ENCODE data around the gene RBM12. TPM values are rescaled to one million over a fixed set of nuclear protein-coding genes. Genes with fewer than 3 reads are reported as not detected.

The RBM12 gene
- total RNA-seq, 1 donor from 2014 or later: 70.5 TPM

GRCh38 chr20:35650632-35651031 lies 14.1 kb downstream of the RBM12 start:
- ATAC-seq (no peak), DNase-seq (no peak)
- Histone ChIP-seq H3K27me3 (ENCODE audit: low read depth) (no peaks in the 10 kb centered on the region), H3K4me1 (peaks cover 35% of the 10 kb centered on the region), H3K9me3 (no peaks in the 10 kb centered on the region), H3K4me3 (no peak overlapping the region), H3K27ac (no peak overlapping the region), H3K36me3 (peaks cover 32% of the 10 kb centered on the region)
- intact Hi-C loops (cut with DNase I): no loop called here
- TF ChIP-seq, protein P1, sequence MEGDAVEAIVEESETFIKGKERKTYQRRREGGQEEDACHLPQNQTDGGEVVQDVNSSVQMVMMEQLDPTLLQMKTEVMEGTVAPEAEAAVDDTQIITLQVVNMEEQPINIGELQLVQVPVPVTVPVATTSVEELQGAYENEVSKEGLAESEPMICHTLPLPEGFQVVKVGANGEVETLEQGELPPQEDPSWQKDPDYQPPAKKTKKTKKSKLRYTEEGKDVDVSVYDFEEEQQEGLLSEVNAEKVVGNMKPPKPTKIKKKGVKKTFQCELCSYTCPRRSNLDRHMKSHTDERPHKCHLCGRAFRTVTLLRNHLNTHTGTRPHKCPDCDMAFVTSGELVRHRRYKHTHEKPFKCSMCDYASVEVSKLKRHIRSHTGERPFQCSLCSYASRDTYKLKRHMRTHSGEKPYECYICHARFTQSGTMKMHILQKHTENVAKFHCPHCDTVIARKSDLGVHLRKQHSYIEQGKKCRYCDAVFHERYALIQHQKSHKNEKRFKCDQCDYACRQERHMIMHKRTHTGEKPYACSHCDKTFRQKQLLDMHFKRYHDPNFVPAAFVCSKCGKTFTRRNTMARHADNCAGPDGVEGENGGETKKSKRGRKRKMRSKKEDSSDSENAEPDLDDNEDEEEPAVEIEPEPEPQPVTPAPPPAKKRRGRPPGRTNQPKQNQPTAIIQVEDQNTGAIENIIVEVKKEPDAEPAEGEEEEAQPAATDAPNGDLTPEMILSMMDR (IDR thresholded peaks at IDR 0.05): no peak

GRCh38 chr20:35648836-35649235 lies 15.9 kb downstream of the RBM12 start:
- no peak overlapping the region for H3K27ac ChIP-seq
- DNase-seq: no peak
- TF ChIP-seq, protein P1 (IDR thresholded peaks at IDR 0.05): no peak
- ATAC-seq: no peak
- intact Hi-C loops (cut with DNase I): no loop called here
- no peak overlapping the region for H3K4me3 ChIP-seq
- no peaks in the 10 kb centered on the region for H3K9me3 ChIP-seq
- H3K36me3 ChIP-seq: peaks cover 17% of the 10 kb centered on the region
- H3K4me1 ChIP-seq: peaks cover 35% of the 10 kb centered on the region
- H3K27me3 ChIP-seq (ENCODE audit: low read depth): no peaks in the 10 kb centered on the region

DNA sequence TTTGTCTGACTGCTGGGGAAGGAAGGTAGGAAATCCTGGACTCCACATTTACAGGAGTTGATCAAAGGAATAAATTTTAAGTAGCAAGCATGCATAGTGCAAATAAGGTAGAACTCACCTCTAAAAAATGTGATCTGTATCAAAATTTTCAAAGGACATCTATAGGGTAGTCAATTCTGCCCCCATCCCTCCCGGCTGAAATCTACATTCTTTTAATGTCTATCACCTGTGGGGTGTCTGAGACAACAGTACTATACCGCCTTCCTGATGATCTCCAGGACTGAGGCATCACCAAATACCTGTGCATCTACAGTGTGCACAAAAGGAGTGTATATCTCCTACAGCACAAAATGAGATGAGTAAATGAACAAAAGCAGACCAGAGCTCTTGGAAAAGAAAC lies 19.9 kb downstream of the RBM12 start:
- DNase-seq (no peak), ATAC-seq (no peak)
- no peaks in the 10 kb centered on the region for H3K9me3 ChIP-seq
- H3K27me3 ChIP-seq (ENCODE audit: low read depth): no peaks in the 10 kb centered on the region
- TF ChIP-seq, protein P1 (IDR thresholded peaks at IDR 0.05): no peak
- no peaks in the 10 kb centered on the region for H3K36me3 ChIP-seq
- no peak overlapping the region for H3K27ac ChIP-seq
- no peak overlapping the region for H3K4me3 ChIP-seq
- intact Hi-C loops (cut with DNase I): no loop called here
- peaks cover 18% of the 10 kb centered on the region for H3K4me1 ChIP-seq

DNA sequence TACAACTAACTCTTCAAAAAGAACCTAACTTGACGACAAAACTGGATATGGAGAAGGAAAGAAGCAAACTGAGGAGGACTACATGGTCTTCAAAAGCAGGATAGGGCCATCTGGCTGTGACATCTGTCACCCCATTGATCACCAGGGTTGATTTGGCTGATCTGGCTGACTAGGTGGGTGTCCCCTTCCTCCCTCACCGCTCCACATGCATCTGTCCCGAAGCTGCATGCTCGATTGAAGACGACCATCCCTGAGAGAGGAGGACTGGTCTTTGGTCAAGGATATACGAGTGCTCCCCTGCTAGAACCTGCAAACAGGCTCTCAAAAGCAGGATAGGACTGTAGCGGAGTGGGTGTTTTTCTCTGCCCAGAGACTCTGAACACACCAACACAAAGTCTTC lies 21.7 kb downstream of the RBM12 start:
- Histone ChIP-seq H3K9me3 (no peaks in the 10 kb centered on the region), H3K27ac (no peak overlapping the region), H3K4me3 (no peak overlapping the region), H3K4me1 (peaks cover 3% of the 10 kb centered on the region), H3K36me3 (no peaks in the 10 kb centered on the region), H3K27me3 (ENCODE audit: low read depth) (no peaks in the 10 kb centered on the region)
- ATAC-seq (no peak), DNase-seq (no peak)
- TF ChIP-seq, protein P1 (IDR thresholded peaks at IDR 0.05): no peak
- intact Hi-C loops (cut with DNase I): no loop called here

DNA sequence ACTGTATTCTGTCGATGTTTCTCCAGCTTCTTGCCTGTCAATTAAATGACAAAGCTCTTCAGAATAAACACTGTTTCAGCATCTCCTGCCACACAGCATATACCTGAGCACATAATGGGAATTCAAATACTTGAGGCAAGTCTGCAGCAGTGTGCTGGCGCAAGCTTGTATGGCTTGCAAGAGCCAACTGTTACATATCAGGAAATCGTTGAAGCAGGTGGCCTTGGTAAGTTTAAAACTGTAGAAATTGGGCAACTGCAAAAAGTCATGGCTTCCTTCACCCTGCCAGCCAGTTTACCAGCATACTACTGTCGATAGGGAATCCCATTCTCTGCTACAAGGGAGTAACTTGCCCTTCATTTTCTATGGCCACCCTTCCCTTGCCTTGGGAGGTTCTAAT lies 23.0 kb downstream of the RBM12 start:
- intact Hi-C loops (cut with DNase I): no loop called here
- TF ChIP-seq, protein P1 (IDR thresholded peaks at IDR 0.05): no peak
- H3K9me3 ChIP-seq: no peaks in the 10 kb centered on the region
- ATAC-seq (no peak), DNase-seq (no peak)
- peaks cover 3% of the 10 kb centered on the region for H3K4me1 ChIP-seq
- H3K27me3 ChIP-seq (ENCODE audit: low read depth): no peaks in the 10 kb centered on the region
- no peaks in the 10 kb centered on the region for H3K36me3 ChIP-seq
- H3K4me3 ChIP-seq: no peak overlapping the region
- H3K27ac ChIP-seq: no peak overlapping the region

GRCh38 chr20:35640724-35641123 lies 24.0 kb downstream of the RBM12 start:
- DNase-seq (no peak), ATAC-seq (no peak)
- H3K9me3 ChIP-seq: no peaks in the 10 kb centered on the region
- H3K4me1 ChIP-seq: peaks cover 10% of the 10 kb centered on the region
- H3K27me3 ChIP-seq (ENCODE audit: low read depth): no peaks in the 10 kb centered on the region
- intact Hi-C loops (cut with DNase I): no loop called here
- H3K27ac ChIP-seq: no peak overlapping the region
- TF ChIP-seq, protein P1 (IDR thresholded peaks at IDR 0.05): no peak
- no peaks in the 10 kb centered on the region for H3K36me3 ChIP-seq
- no peak overlapping the region for H3K4me3 ChIP-seq

All from lower lobe of right lung (tissue), 2 donors.